Smooth muscle cell (in vitro differentiated cells): ENCODE data around the gene CPLX3. TPM values are rescaled to one million over a fixed set of nuclear protein-coding genes. Genes with fewer than 3 reads are reported as not detected.

Experiments used
- DNase-seq: peaks from one replicate; lab custom pipeline; 2025; ENCODE audit not compliant: unreplicated experiment; lab: John Stamatoyannopoulos, UW
- H2AFZ ChIP-seq: fragments of 200-600 bp; sonication (generic); 2 replicates; pipeline ENCODE4 v1.6.0; 2016; ENCODE audit warnings: antibody characterized with exemption, low read depth, mild to moderate bottlenecking
- H3F3A ChIP-seq: fragments of 200-600 bp; sonication (generic); 2 replicates; pipeline ENCODE4 v1.6.0; 2017; ENCODE audit warnings: antibody characterized with exemption, low read depth
- H3K27ac ChIP-seq: fragments of 200-600 bp; sonication (generic); 2 replicates; pipeline ENCODE4 v1.5.1; 2016; ENCODE audit warnings: low read depth, mild to moderate bottlenecking
- H3K27me3 ChIP-seq: fragments of 200-600 bp; sonication (generic); 2 replicates; pipeline ENCODE4 v1.6.1; 2016; ENCODE audit warnings: low read depth, mild to moderate bottlenecking
- H3K36me3 ChIP-seq: fragments of 200-600 bp; sonication (generic); 2 replicates; pipeline ENCODE4 v1.5.1; 2016; ENCODE audit warnings: low read depth
- H3K4me1 ChIP-seq: fragments of 200-600 bp; sonication (generic); 2 replicates; pipeline ENCODE4 v1.5.1; 2016; ENCODE audit warnings: low read depth
- H3K4me2 ChIP-seq: fragments of 200-600 bp; sonication (generic); 2 replicates; pipeline ENCODE4 v1.6.0; 2016; ENCODE audit warnings: mild to moderate bottlenecking
- H3K4me3 ChIP-seq: fragments of 200-600 bp; sonication (generic); 2 replicates; pipeline ENCODE4 v1.5.1; 2016; ENCODE audit warnings: mild to moderate bottlenecking
- H3K79me2 ChIP-seq: fragments of 200-600 bp; sonication (generic); 2 replicates; pipeline ENCODE4 v1.6.0; 2016; ENCODE audit warnings: low read depth, mild to moderate bottlenecking
- H3K9ac ChIP-seq: fragments of 200-600 bp; sonication (generic); 2 replicates; pipeline ENCODE4 v1.6.0; 2016; ENCODE audit warnings: low read depth
- H3K9me3 ChIP-seq: fragments of 200-600 bp; sonication (generic); replicated peaks from 2 replicates; pipeline ENCODE4 v1.5.1; 2016; ENCODE audit warnings: low read depth
- H4K20me1 ChIP-seq: fragments of 200-600 bp; sonication (generic); 2 replicates; pipeline ENCODE4 v1.6.0; 2016; ENCODE audit warnings: low read depth
- CTCF ChIP-seq: fragments of 200-600 bp; sonication (generic); IDR thresholded peaks from 2 replicates; pipeline ENCODE4 v1.5.1; 2017; ENCODE audit warnings: borderline replicate concordance, mild to moderate bottlenecking, antibody characterized with exemption; ENCODE audit not compliant: insufficient read depth, poor library complexity, severe bottlenecking
- WGBS: methylation state at CpG from one replicate; pipeline ENCODE4 v1.1.7; 2016; ENCODE audit warnings: low lambda C conversion rate; 5-methylcytosine and 5-hydroxymethylcytosine counted together
- polyA plus RNA-seq: library from polyadenylated mRNA; unstranded; fragments of >200 nt; fragmentation: Nextera tagmentation; extraction: Ambion mirVana; gene quantifications from 2 replicates; pipeline ENCODE4 v1.2.1, GENCODE V29; 2016
- total RNA-seq: library from RNA; depleted of rRNA; stranded (reverse); fragments of >200 nt; gene quantifications from 2 replicates; pipeline ENCODE4 v1.2.3, GENCODE V29; 2014

CPLX3 gene
- total and polyA plus RNA-seq, 2 experiments from 2014 or later = 0.22 TPM; not detected in 1

DNA sequence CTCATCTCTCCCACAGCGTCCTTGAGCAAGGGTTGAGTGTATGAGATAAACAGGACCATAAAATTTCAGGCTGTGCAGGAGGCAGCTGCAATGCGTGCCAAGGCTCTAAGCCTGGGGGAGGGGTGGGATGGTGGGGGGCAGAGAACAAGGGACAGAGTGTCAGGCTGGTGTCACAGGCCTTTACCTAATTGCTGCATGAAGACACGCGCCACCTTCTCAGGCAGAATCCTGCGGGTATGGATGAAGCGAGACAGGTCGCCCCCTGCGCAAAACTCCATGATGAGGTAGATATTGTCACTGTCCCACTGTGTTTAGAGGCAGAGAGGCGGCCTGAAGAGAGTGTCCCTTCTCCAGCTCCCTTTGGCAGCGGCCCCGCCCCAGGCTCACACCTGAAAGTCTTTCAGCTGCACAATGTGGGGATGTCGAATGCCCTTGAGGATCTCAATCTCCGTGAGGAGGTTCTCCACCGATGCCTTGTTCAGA is 15.5 kb downstream of the CPLX3 start:
- Histone ChIP-seq H2AFZ (no peak overlapping the region), H3K4me1 (peaks cover 16% of the 10 kb centered on the region), H3K36me3 (no peaks in the 10 kb centered on the region), H3K9ac (peak overlapping the region; percentile 73), H3K9me3 (no peaks in the 10 kb centered on the region), H3K27me3 (no peaks in the 10 kb centered on the region), H3K4me3 (peak overlapping the region; percentile 100), H3K79me2 (no peaks in the 10 kb centered on the region), H4K20me1 (no peaks in the 10 kb centered on the region), H3F3A (peaks cover 4% of the 10 kb centered on the region), H3K27ac (no peak overlapping the region), H3K4me2 (peak overlapping the region; percentile 99)
- DNase-seq = no peak
- no peak for TF ChIP-seq CTCF
- WGBS = 86% methylated on average over 14 of the region's 14 CpGs

DNA sequence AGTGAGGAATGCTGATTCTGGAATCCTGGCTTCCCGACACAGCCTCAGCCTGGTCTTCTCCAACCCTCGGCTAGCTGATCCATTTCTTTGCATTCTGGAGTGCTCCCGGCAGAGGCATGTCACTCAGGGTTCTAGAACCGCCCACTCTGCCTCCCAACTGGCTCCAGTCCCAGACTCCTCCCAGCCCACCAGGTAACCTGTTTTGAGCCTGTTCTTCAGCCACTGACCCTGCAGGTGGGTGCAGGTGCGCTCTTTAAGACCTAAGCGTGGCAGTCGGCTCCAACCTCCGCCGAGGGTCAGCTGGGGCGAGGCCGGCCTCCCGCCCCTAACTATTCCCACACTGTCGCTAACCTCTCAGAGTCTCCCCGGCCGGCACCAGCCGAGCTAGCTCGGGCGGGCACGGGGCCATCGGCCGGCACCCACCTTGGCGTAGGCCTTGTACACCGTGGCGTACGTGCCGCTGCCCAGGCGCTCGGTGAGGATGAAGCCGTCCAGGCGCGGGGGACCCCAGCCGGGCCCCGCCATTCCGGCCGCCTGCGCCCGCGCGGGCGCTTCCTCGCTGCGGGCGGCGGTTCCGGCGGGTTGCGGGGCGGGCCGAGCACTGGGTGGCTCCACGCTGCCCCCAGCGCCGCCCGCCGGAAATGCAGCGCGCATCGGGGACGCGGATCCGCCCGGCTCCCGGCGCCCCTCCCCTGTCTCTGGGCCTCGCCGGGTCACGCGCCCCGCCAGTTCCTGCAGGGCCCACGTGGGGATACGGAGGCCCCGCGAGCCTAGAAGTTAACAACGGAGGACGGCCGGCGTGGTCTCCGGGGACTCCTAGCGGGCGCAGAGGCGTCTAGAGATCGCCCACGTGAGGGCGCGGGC is 16.4 kb downstream of the CPLX3 start, which contains the start of gene ULK3:
Gene ULK3, minus strand, starts transcription at position 576 of the 864 bp plus-strand sequence. Its CDS starts 51 bp downstream, at position 525.
- Histone ChIP-seq H3F3A (peaks cover 4% of the 10 kb centered on the region), H3K4me3 (peak within 1 kb of the TSS; percentile 100), H4K20me1 (no peaks in the 10 kb centered on the region), H2AFZ (peak within 1 kb of the TSS; percentile 98), H3K27ac (peak within 1 kb of the TSS; percentile 94), H3K4me2 (peak within 1 kb of the TSS; percentile 99), H3K9me3 (no peaks in the 10 kb centered on the region), H3K36me3 (no peaks in the 10 kb centered on the region), H3K4me1 (peaks cover 16% of the 10 kb centered on the region), H3K9ac (peak within 1 kb of the TSS; percentile 90), H3K27me3 (no peaks in the 10 kb centered on the region), H3K79me2 (no peaks in the 10 kb centered on the region)
- peak; percentile 61 for TF ChIP-seq CTCF
- WGBS = under 1% methylated on average over 65 of the region's 84 CpGs
- DNase-seq = peak; percentile 83

GRCh38 chr15:74843445-74843828 is 17.0 kb downstream of the CPLX3 start:
- WGBS = 15% methylated on average over 16 of the region's 18 CpGs

More at GRCh38 chr15:74843445-74843828, 17.0 kb downstream of the CPLX3 start:
- Histone ChIP-seq H3K9ac (peak overlapping the region; percentile 90), H3K36me3 (no peaks in the 10 kb centered on the region), H2AFZ (peak overlapping the region; percentile 35), H3K4me3 (peak overlapping the region; percentile 100), H4K20me1 (no peaks in the 10 kb centered on the region), H3K27me3 (no peaks in the 10 kb centered on the region), H3K79me2 (no peaks in the 10 kb centered on the region), H3K4me2 (peak overlapping the region; percentile 99), H3K27ac (peak overlapping the region; percentile 94), H3K9me3 (no peaks in the 10 kb centered on the region), H3K4me1 (peaks cover 16% of the 10 kb centered on the region), H3F3A (peaks cover 4% of the 10 kb centered on the region)
- no peak for DNase-seq
- TF ChIP-seq CTCF = no peak
